ENCODE results near the gene DEFB112.

DEFB112 gene

GRCh38 chr6:49995278-49995677, 54.5 kb downstream of the DEFB112 start:
- DNase-seq (ENCODE audit: low spot score): no peak

All from Ammon's horn (tissue), 1 donor.